ENCODE results near the gene IDH3A.

IDH3A gene

DNA sequence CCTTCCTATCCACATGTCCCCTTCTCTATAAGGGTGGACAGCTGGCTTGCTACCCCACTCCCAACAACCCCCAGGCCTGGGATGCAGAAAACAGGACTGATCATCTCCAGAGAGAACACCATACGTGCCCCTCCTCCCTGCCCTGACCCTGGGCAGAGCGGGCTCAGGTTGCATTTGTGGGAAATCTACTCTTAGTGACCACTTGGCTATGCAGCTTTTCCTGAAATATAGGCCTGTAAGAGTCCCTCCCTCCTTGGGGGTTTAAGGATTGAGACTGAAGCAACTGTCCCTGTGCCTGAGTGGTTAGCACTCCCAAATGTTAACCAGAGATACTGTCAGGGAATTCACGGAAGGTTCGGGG is 45.1 kb upstream of the IDH3A start:
- no peak for DNase-seq (ENCODE audit: low spot score)
- TF ChIP-seq, protein P1, sequence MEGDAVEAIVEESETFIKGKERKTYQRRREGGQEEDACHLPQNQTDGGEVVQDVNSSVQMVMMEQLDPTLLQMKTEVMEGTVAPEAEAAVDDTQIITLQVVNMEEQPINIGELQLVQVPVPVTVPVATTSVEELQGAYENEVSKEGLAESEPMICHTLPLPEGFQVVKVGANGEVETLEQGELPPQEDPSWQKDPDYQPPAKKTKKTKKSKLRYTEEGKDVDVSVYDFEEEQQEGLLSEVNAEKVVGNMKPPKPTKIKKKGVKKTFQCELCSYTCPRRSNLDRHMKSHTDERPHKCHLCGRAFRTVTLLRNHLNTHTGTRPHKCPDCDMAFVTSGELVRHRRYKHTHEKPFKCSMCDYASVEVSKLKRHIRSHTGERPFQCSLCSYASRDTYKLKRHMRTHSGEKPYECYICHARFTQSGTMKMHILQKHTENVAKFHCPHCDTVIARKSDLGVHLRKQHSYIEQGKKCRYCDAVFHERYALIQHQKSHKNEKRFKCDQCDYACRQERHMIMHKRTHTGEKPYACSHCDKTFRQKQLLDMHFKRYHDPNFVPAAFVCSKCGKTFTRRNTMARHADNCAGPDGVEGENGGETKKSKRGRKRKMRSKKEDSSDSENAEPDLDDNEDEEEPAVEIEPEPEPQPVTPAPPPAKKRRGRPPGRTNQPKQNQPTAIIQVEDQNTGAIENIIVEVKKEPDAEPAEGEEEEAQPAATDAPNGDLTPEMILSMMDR (IDR thresholded peaks at IDR 0.05; ENCODE audit: extremely low read depth, insufficient read depth, missing control alignments): no peak

DNA sequence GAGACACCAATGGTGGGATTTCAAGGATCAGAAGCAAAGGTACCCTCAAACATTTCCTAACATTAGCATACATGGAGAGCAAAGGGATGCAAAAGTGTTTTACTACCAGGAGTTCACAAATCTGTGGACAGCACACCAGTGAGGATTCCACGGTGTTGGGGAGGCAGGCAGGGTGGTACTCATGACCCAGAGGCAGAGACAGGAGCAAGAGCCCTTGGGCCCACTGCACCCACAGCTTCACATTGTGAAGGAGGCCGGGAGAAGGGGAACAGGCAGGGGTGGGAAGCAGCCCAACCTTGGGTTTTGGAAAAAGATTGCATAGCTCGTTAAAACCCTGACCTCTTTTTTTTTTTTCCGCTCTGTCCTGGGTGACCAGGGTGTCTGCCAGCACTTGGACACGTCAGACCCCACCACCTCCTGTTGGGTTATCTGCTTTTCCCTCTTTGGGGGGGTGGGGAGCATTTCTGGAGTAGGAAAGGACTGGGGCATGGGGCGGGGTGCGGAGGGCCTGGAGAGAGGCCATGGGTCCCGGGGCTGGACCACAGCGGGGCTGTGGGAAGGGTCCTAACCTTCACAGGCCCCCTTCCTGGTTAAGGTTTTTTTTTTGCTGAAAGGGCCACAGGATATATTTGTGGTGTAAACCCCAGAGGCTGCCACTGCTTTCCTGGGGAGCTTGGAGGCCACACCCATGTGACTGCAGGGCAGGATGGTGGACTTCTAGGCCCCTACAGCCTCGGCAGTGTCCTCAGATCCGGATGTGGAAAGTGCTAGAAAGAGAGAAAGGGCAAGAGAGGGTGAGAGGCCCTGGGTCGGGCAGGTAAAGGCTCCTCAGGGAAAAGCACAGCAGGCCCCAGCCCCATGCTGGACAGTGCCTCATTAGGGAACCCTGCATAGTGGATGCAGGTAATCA is 44.3 kb upstream of the IDH3A start:
- TF ChIP-seq, protein P1 (IDR thresholded peaks at IDR 0.05; ENCODE audit: extremely low read depth, insufficient read depth, missing control alignments): no peak
- in situ Hi-C loops (cut with MboI; ENCODE audit: low pct_unique_long_range_greater_than_20kb, low sequenced_read_pairs, unreplicated experiment): no loop called here
- DNase-seq (ENCODE audit: low spot score): no peak

More for the DNA sequence above, 45.1 kb upstream of the IDH3A start:
- in situ Hi-C loops (cut with MboI; ENCODE audit: low pct_unique_long_range_greater_than_20kb, low sequenced_read_pairs, unreplicated experiment): no loop called here

DNA sequence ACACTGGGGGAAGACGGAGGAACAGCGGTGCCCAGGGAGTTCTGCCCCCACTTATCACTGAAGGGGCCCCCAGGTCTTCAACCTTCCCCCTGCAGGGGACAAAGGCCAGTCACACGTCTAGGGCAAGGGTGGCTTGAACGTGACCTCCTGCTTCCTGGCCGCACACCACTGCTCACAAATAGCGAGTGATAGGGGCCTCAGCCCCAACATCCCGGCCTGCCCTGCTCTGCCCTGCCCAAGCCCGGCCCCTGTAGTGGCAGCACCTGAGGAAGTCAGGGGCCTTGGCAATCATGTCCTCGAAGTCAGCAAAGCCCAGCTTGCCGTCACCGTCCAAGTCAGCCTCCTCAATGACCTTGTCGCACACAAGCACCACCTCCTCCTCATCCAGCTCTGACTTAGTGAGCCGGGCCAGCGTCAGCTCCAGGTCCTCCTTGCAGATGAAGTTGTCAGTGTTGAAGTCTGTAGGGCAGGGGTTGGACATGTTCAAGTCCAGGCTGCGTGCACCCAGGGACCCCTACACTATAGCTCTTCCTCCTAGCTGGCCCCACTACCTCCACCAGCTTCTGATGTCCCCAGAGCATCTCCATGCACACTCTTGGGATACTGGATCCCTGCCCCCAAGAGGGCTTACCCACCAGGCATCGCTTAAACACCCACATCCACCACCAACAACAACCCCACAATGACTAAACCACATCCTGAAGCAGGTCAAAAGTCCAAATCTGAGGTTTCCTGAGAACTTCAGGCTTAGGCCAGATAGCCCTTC is 43.5 kb upstream of the IDH3A start:
- DNase-seq (ENCODE audit: low spot score): no peak
- in situ Hi-C loops (cut with MboI; ENCODE audit: low pct_unique_long_range_greater_than_20kb, low sequenced_read_pairs, unreplicated experiment): no loop called here
- TF ChIP-seq, protein P1 (IDR thresholded peaks at IDR 0.05; ENCODE audit: extremely low read depth, insufficient read depth, missing control alignments): no peak

DNA sequence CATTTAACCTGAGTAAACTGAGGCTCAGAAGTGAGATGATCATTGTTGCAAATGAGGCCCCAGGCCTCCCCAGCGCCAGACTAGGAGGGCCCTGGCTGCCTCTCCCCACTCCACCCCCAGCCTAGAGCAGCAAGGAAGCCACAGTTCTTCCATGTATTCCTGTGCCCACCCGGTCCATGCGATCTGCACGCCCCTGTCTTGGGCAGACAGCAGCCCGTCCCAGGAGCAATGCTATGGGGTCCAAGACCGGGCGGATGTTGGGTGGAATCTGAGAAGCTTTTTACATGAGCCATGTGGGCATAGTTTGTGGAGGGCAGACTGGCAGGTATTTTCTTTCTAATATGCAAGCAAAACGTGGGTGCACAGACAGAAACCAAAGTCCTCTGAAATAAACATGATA is 41.7 kb upstream of the IDH3A start:
- TF ChIP-seq, protein P1 (IDR thresholded peaks at IDR 0.05; ENCODE audit: extremely low read depth, insufficient read depth, missing control alignments): no peak
- in situ Hi-C loops (cut with MboI; ENCODE audit: low pct_unique_long_range_greater_than_20kb, low sequenced_read_pairs, unreplicated experiment): no loop called here
- no peak for DNase-seq (ENCODE audit: low spot score)

DNA sequence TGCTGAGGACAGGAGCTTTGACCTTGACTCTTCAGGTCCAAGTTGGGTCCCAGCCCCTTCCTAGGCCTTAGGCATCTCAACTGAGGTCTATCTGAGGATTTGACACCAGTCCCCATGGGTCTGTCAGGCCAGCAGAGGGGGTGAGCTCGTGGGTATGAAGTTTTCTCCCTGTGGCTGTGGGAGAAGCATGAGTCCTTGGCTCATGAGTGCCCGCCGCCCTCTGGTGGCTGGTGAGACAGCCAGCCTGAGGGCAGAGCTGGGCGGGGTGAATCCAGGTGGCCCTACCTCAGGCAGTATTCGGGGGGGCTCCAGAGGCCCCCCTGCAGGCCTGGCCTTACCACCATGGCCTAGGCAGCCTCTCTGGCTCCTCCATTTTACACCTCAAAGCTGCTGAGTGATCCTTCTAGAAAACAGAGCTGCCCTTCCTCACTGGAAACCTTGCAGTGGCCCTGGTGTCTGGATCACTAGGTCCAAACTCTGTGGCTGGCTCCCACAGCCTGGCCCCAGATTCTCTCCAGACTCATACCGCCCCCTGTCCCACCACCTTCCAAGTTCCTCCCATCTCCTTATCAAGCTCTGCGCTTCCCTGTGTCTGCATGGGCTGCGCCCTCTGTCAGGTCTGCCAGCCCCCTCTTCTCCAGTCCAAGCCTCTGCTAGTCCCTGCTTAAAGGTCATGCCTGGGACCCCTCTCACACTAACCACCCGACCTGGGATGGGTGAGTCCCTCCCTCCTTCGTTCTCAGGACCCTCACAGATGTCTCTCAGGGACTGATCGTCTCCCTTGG is 40.7 kb upstream of the IDH3A start:
- TF ChIP-seq, protein P1 (IDR thresholded peaks at IDR 0.05; ENCODE audit: extremely low read depth, insufficient read depth, missing control alignments): peak; percentile 98
- in situ Hi-C loops (cut with MboI; ENCODE audit: low pct_unique_long_range_greater_than_20kb, low sequenced_read_pairs, unreplicated experiment): no loop called here
- peak; percentile 81 for DNase-seq (ENCODE audit: low spot score)

DNA sequence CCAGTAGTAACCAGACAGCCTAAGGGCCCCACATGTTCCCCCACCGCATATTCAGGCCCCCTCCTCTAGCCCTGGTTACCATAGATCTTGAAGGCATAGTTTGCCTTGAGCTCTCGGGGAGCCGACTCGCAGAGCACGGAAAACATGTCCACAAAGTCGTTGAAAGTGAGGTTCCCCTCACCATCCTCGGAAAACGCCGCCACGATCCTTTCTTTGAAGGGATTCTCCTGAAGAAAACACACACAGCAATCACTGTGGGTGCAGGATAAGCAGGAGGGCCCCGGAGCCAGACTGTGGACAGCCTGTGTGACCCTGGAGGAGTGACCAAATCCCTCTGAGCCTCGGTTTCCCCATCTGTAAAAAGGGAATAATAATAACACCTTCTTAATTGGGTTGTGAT is 40.0 kb upstream of the IDH3A start:
- in situ Hi-C loops (cut with MboI; ENCODE audit: low pct_unique_long_range_greater_than_20kb, low sequenced_read_pairs, unreplicated experiment): no loop called here
- TF ChIP-seq, protein P1 (IDR thresholded peaks at IDR 0.05; ENCODE audit: extremely low read depth, insufficient read depth, missing control alignments): no peak
- DNase-seq (ENCODE audit: low spot score): no peak
